NOMO-1 (cell line): Measurements from ENCODE around the gene UBAP1.
A peak's percentile ranks its signal among the peaks of the same experiment; 100 is the strongest.
"Not testable (repeated sequence)": the region's sequence is repeated elsewhere in the genome, so short reads cannot be mapped to it uniquely, and the experiment has no call there.

ENCODE experiments used
- DNase-seq, 2 experiments: peaks; one replicate each; lab custom pipeline; 2025; ENCODE audit not compliant: unreplicated experiment in 2 of 2; lab: John Stamatoyannopoulos, UW

Gene UBAP1

DNA sequence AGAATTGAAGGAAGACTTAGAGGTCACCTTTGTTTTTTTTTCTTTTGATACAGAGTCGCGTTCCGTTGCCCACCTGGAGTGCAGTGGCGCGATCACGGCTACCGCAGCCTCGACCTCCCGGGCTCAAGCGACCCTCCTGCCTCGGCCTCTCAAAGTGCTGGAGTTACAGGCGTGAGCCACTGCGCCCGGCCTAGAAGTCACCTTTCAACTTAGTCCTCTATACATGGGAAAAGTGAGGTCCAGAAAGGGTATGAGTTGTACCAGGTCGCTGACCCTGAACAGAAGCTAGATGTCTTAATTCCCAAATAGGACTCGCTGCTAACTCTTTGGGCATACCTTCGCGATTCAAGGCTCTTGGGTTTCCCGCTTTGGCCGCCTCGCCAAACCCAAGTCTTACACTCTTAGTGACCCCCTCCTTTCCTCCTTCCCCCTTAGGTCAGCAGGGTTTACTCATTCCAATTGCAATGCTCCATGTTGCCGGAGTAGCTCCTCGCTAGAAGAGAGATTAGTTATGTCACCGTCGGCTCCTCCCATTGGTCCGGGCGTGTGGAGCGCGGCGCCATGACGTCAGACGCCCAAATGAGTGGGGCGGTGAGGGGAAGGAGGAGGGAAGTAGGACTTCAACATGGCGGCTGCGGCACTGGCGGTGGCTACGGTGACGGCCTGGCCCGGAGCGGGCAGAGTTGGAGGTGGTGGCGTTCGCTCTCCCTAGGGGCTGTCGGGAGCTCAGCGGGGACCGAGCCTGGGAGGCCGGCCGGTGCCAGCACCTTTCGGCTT is at the start of gene UBAP1:
TSS of gene UBAP1 (plus strand) at position 608 of the 777 bp plus-strand sequence. CDS start 41,872 bp downstream, outside the sequence.
- DNase-seq, result peak; percentile 99 to 100

DNA sequence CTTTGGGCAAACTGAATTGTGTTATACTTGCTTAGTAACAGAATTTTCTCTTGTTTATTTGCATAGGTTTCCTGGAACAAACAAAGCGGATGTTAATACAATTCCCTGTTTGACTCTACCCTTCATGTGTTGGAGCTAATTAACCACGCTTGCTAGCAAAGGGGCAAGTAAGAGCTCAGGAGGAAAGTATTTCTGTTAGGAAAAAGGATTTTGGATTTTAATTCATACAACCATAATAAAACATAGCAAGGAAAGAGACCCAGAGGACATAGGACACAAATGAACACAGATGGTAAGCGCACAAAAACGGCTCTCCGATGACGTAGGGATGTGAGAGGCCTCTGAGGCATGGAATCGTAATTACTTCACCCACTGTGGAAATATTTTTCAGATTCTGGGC is 47.3 kb upstream of the UBAP1 start:
- no peak for DNase-seq

DNA sequence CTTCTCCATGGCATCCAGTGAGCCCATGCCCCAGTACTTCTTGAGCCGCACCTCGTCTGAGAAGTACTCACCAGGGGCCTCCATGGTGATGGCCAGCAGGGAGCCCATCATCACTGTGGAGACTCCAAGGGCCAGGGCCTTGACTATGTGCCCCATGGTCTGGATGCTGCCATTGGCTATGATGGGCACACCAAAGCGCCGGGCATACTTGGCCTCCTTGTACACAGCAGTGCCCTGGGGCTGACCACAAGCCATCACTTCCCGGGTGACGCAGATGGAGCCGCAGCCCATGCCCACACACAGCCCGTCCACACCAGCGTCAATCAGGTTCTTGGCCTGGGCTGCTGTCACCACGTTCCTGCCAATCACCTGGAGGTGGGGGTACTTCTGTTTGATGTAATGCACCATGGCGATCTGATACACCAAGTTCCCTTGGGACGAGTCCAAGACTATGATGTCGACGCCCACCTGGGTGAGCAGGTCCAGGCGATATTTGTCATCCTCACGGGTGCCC is 45.4 kb upstream of the UBAP1 start:
- no peak for DNase-seq

- DNase-seq, result no peak
These were observed 44.3 kb upstream of the UBAP1 start for GRCh38 chr9:34134521-34134920.

GRCh38 chr9:34138644-34139043 is 40.2 kb upstream of the UBAP1 start:
- DNase-seq, result not testable (repeated sequence)

DNA sequence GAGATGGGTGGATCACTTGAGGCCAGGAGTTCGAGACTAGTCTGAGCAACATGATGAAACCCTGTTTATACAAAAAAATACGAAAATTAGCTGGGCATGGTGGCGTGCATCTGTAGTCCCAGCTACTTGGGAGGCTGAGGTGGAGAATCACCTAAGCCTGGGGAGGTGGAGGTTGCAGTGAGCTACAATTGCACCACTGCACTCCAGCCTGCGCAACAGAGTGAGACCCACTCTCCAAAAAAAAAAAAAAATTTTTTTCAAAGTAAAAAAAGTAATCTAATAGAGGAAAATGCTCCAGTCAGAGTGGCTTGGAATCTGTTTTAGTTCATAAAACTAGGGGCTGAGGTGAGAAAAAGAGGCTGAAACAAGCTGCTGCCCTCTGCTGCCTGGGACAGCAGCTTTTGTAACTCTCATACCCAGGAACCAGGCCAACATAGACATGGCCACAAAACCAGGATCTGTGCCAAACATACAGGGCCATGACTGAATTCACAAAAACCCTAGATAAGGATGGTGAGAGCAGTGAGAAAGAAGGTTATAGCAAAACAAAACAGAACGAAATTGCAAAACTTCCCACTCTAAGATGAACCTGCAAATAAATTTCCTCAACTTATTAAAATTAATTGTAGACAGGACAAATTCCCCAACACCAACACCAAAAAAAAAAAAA is 39.2 kb upstream of the UBAP1 start:
- peak in 1 of 2 experiments; percentile 13 for DNase-seq

- peak in 1 of 2 experiments; percentile 41 for DNase-seq
These were observed 38.0 kb upstream of the UBAP1 start for GRCh38 chr9:34140853-34141252.

- DNase-seq, result no peak
These were observed 35.7 kb upstream of the UBAP1 start for GRCh38 chr9:34143116-34143515.

- no peak for DNase-seq
These were observed 33.7 kb upstream of the UBAP1 start for GRCh38 chr9:34145165-34145564.

- no peak for DNase-seq
These were observed 27.4 kb upstream of the UBAP1 start for GRCh38 chr9:34151398-34151797.

DNA sequence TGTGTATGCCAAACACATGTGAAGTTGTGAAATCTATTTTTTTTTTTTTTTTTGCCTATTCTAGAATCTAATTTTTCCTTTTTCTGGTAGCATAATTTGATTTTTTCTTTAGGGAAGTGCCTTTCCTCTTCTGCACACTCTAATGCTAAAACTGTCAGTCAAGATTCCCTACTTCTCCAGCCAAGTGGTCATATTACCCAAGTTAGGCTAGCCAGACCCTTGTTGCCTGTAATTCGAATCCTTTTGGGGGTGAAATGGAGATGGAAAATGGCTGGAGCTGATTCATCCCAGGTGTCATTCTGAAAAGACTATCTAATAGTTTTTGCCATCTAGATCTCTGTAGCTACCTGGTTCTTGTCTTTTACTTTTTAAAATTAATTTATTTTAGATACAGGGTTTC is 24.8 kb upstream of the UBAP1 start:
- DNase-seq, result no peak

- no peak for DNase-seq
These were observed 21.5 kb upstream of the UBAP1 start for GRCh38 chr9:34157318-34157717.

DNA sequence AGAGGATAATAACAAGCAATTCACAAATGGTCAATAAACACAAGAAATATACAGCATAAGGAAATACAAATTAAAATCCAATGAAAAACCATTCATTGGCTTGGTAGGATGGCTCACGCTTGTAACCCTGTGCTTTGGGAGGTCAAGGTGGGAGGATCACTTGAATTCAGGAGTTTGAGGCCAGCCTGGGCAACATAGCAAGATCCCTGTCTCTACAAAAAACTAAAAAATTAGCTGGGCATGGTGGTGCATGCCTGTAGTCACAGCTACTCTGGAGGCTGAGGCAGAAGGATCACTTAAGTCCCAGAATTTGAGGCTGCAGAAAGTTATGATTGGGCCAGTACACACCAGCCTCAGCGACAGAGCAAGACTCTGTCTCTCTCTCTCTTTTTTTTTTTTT is 20.9 kb upstream of the UBAP1 start:
- DNase-seq, result no peak

DNA sequence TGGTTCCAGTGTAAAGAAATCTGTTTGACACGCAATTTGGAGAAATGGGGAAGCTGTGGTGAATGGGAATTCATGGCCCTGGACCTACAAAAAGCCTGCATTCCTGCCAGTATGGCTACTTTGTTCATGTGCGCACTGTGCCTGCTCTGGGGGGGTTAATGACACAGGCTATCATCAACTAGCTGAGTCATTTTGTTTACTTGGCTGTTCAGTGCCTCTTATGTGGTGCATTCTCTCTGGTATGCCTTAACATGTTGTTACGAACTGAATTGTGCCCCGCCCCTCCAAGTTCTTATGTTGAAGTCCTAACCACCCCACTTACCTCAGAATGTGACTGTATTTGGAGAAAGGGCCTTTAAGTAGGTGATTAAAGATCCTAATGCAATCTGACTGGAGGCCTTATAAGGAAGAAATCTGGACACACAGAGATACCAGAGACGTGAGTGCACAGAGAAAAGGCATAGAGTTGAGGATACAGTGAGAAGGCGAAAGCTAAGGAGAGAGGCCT is 20.4 kb upstream of the UBAP1 start:
- peak; percentile 35 to 40 for DNase-seq

GRCh38 chr9:34163434-34163833 is 15.4 kb upstream of the UBAP1 start:
- peak; percentile 72 to 87 for DNase-seq

DNA sequence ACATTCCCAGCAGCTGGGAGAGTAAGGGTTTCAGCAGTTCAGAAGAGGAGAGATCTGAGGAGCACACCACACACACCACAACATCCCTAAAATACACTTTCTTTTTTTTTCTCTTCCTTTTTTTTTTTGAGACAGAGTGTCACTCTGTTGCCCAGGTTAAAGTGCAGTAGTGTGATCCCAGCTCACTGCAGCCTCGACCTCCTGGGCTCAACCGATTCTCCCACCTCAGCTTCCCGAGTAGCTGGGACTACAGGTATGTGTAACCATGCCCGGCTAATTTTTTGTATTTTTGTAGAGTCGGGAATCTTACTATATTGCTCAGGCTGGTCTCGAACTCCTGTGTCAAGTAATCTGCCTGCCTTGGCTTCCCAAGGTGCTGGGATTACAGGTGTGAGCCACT is 9.7 kb upstream of the UBAP1 start:
- DNase-seq, result peak; percentile 47 to 60

DNA sequence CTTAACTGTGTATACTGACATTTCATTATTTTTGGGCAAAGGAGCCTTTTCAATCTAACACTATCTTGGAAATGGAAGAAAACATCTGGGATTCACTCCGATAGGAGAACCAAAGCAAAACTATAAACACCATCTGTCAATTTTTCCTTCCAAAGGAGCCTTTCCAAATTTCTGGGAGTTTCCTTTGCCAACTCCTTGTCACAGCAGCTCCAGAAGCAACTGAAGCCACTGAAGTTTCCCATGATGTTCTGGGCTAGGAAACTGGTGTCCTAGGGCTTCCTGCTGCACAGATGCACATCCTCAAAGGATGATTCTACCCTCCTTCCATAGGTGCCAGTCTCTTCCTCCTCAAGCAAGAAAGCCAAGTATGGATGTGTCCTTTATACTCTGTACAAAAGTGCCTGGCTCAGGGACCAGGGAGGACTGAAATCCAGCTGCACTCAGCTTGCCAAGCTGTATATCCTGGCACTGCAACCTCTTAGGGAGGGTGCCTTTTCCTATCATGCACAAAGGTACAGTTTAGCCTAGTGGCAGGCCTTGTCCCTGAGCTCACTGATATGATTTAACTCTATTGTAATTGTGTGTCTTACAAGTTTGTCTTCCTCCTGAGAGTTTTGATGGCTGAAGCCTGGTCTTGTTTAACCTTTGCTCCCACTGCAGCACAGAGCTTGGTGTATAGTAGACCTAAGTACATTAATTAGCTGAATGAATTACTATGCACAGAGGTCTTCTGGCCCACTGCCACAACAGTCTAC is 8.4 kb upstream of the UBAP1 start:
- no peak for DNase-seq

DNA sequence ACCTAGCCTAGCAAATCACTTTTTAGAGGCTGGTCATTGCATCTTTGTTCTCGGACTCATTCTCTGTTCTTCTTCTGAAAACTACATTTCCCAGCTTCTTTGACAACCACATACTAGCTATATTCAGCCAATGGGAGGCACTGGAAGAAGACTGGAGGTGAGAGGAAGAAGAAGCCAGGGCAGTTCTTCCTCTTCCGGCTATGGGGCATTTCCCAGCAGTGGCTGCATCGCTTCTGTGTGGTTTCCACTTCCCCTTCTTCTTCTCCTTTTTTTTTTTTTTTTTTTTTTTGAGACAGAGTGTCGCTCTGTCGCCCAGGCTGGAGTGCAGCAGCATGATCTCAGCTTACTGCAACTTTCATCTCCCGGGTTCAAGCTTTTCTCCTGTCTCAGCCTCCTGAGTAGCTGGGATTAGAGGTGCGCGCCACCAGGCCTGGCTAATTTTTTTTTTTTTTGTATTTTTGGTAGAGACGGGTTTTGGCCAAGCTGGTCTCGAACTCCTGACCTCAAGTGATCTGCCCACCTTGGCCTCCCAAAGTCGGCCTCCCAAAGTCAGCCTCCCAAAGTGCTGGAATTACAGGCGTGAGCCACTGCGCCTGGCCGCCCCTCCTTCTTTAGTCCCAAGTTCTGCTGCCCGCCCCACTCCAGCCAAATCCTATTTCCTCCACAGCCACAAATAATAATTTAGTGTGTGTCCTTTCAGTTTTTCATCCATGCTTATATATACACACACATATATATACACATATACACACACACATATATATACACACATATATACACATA is 6.9 kb upstream of the UBAP1 start:
- DNase-seq, result peak; percentile 95 to 99

- no peak for DNase-seq
These were observed 2.8 kb upstream of the UBAP1 start for GRCh38 chr9:34176089-34176488.
